HUES48 (cell line): ENCODE results near the gene KLHL1.

Experiments
- H3K27ac ChIP-seq: one replicate; pipeline ENCODE4 v1.7.0; 2013; ENCODE audit warnings: low read depth, low read length, inconsistent platforms
- H3K27me3 ChIP-seq: 2 replicates; pipeline ENCODE4 v1.6.1; 2013; ENCODE audit warnings: mild to moderate bottlenecking, low read length; ENCODE audit not compliant: control insufficient read depth, insufficient read depth
- H3K36me3 ChIP-seq: 2 replicates; pipeline ENCODE4 v1.6.1; 2013; ENCODE audit warnings: low read length; ENCODE audit not compliant: control insufficient read depth, insufficient read depth
- H3K4me1 ChIP-seq: 2 replicates; pipeline ENCODE4 v1.6.1; 2013; ENCODE audit warnings: mild to moderate bottlenecking, low read length; ENCODE audit not compliant: control insufficient read depth, insufficient read depth
- H3K4me3 ChIP-seq: 2 replicates; pipeline ENCODE4 v1.5.1; 2013; ENCODE audit warnings: mild to moderate bottlenecking, low read depth, low read length
- H3K9ac ChIP-seq: 2 replicates; pipeline ENCODE4 v1.6.1; 2013; ENCODE audit warnings: mild to moderate bottlenecking, low read depth, low read length, moderate library complexity
- H3K9me3 ChIP-seq: 2 replicates; pipeline ENCODE4 v1.6.1; 2013; ENCODE audit warnings: low read length; ENCODE audit not compliant: control insufficient read depth, insufficient read depth

KLHL1 gene

DNA sequence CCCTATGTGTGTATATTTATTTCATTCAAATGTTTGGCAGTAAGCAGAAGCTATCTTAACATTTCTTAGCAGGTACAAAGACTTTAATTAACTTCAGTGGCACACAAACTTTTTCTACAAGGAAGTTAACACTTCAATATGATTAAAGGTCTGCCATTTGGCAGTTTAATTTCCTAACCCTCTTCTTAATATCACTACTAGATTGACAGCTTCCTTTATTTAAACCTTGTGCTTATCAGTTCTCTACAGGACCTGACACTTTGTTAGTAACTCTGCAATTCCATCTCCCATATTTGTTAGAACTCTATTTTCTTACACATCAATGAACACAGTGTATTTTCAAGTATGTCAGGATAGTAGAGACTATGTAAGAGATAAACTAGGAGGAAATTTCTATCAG lies 153.0 kb downstream of the KLHL1 start:
- Histone ChIP-seq H3K36me3 (no peaks in the 10 kb centered on the region), H3K4me3 (no peak overlapping the region), H3K9ac (no peak overlapping the region), H3K27ac (no peak overlapping the region), H3K27me3 (no peaks in the 10 kb centered on the region), H3K9me3 (no peaks in the 10 kb centered on the region), H3K4me1 (peaks cover 8% of the 10 kb centered on the region; the same call in 1 of the 2 replicates)

GRCh38 chr13:69951412-69951811 lies 156.8 kb downstream of the KLHL1 start:
- Histone ChIP-seq H3K9me3 (no peaks in the 10 kb centered on the region), H3K4me1 (no peaks in the 10 kb centered on the region), H3K9ac (no peak overlapping the region)

GRCh38 chr13:69950160-69950559 lies 158.1 kb downstream of the KLHL1 start:
- H3K9me3 ChIP-seq = no peaks in the 10 kb centered on the region
- H3K27ac ChIP-seq = no peak overlapping the region
- H3K36me3 ChIP-seq = no peaks in the 10 kb centered on the region
- H3K4me3 ChIP-seq = no peak overlapping the region
- no peaks in the 10 kb centered on the region for H3K4me1 ChIP-seq
- no peak overlapping the region for H3K9ac ChIP-seq
- H3K27me3 ChIP-seq = no peaks in the 10 kb centered on the region

More at GRCh38 chr13:69951412-69951811, 156.8 kb downstream of the KLHL1 start:
- Histone ChIP-seq H3K4me3 (no peak overlapping the region), H3K36me3 (no peaks in the 10 kb centered on the region), H3K27me3 (no peaks in the 10 kb centered on the region), H3K27ac (no peak overlapping the region)

- H3K4me3 ChIP-seq = no peak overlapping the region
- no peaks in the 10 kb centered on the region for H3K36me3 ChIP-seq
- no peaks in the 10 kb centered on the region for H3K9me3 ChIP-seq
- no peak overlapping the region for H3K9ac ChIP-seq
- no peaks in the 10 kb centered on the region for H3K27me3 ChIP-seq
- no peaks in the 10 kb centered on the region for H3K4me1 ChIP-seq
- H3K27ac ChIP-seq = no peak overlapping the region
These were observed 160.2 kb downstream of the KLHL1 start for GRCh38 chr13:69948016-69948415.

DNA sequence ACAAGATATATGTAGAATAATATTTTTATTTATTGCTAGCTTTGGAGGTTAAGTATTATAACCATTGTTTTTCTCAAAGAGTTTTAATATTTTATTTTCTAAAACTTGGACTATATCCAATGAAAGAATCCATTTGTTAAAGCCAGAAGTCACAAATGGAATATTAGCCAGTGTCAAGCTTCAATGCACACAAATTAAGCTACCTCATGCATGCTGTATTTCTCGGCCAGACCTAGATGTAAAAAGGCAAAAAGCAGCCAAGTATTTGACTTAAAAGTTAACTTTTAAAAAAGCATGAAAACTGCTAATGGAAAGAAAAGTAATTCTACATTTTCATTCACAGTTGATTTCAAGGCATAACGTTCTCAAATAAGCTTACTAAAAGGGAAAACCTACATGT lies 160.7 kb downstream of the KLHL1 start:
- no peak overlapping the region for H3K4me3 ChIP-seq

GRCh38 chr13:69946511-69946910 lies 161.7 kb downstream of the KLHL1 start:
- H3K4me3 ChIP-seq = no peak overlapping the region
- no peaks in the 10 kb centered on the region for H3K36me3 ChIP-seq
- no peaks in the 10 kb centered on the region for H3K9me3 ChIP-seq
- H3K27me3 ChIP-seq = no peaks in the 10 kb centered on the region
- no peaks in the 10 kb centered on the region for H3K4me1 ChIP-seq
- H3K27ac ChIP-seq = no peak overlapping the region
- H3K9ac ChIP-seq = no peak overlapping the region

More for the DNA sequence above, 160.7 kb downstream of the KLHL1 start:
- Histone ChIP-seq H3K9ac (no peak overlapping the region), H3K27ac (no peak overlapping the region), H3K27me3 (no peaks in the 10 kb centered on the region), H3K36me3 (no peaks in the 10 kb centered on the region), H3K4me1 (no peaks in the 10 kb centered on the region), H3K9me3 (no peaks in the 10 kb centered on the region)

DNA sequence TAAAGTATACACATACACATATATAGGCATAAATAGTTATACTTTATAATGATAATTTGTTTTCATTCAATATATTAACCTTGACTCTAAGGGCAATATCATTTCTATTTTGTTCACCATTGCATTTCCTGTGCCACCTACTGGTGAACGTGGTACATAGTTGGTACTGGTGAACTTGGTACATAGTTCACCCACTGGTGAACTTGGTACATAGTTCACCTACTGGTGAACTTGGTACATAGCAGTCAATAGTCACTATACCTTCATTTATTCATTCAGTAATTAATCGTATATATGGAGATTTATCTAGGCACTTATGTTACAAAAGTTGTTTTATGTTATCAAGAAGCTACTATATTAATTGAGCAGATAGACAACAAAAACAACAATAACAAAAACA lies 173.2 kb downstream of the KLHL1 start:
- Histone ChIP-seq H3K36me3 (no peaks in the 10 kb centered on the region), H3K27ac (no peak overlapping the region), H3K4me3 (no peak overlapping the region), H3K27me3 (no peaks in the 10 kb centered on the region), H3K9ac (no peak overlapping the region), H3K4me1 (no peaks in the 10 kb centered on the region), H3K9me3 (no peaks in the 10 kb centered on the region)

DNA sequence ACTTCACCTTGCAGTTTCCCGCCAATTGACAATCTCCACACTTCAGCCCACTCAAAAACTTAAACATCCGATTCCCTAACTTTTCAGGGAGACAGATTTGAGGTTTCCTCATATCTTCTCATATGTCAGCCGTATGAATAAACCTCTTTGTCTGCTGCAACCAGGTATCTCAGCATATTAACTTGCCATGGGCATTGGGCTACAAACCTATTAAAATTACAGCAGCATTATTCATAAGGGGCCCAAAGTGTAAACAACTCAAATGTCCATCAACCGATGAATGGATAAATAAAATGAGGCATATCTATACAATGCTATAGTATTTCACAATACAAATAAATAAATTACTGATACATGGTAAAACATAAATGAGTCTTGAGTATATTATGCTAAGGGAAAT lies 180.0 kb downstream of the KLHL1 start:
- no peaks in the 10 kb centered on the region for H3K27me3 ChIP-seq
- no peak overlapping the region for H3K27ac ChIP-seq
- no peak overlapping the region for H3K4me3 ChIP-seq
- H3K9ac ChIP-seq = no peak overlapping the region
- no peaks in the 10 kb centered on the region for H3K36me3 ChIP-seq
- H3K9me3 ChIP-seq = 0 out of 2 replicates have a peak, but pooled peaks cover 2% of the 10 kb centered on the region
- no peaks in the 10 kb centered on the region for H3K4me1 ChIP-seq

- Histone ChIP-seq H3K9ac (no peak overlapping the region), H3K27ac (no peak overlapping the region), H3K36me3 (no peaks in the 10 kb centered on the region), H3K27me3 (no peaks in the 10 kb centered on the region), H3K4me3 (no peak overlapping the region), H3K4me1 (peaks cover 7% of the 10 kb centered on the region; the same call in 1 of the 2 replicates), H3K9me3 (peaks cover 2% of the 10 kb centered on the region; the same call in 1 of the 2 replicates)
These were observed 187.1 kb downstream of the KLHL1 start for GRCh38 chr13:69921156-69921555.

DNA sequence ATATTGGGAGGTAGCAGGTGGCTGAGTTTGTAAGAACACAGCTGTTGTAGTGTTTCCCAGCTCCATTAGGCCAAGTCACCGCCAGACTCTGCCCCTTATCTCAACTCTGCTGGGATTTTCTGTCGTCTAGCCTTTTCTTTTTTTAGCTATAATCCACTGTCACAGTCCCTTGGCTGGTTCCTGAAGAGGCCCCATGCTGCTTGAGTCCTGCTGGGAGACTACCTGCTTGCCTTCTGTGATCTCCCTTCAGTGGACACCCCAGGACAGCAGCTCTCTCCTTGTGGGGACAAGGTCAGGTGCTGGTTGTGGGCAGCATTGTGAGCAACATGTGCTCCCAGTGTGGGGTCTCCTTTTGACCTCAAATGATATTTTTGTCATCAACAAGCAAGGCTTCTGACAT lies 195.6 kb downstream of the KLHL1 start:
- no peaks in the 10 kb centered on the region for H3K4me1 ChIP-seq
- no peak overlapping the region for H3K27ac ChIP-seq
- no peaks in the 10 kb centered on the region; the same call in 1 of the 2 replicates for H3K9me3 ChIP-seq
- no peak overlapping the region for H3K9ac ChIP-seq
- H3K27me3 ChIP-seq = no peaks in the 10 kb centered on the region
- H3K36me3 ChIP-seq = no peaks in the 10 kb centered on the region
- no peak overlapping the region for H3K4me3 ChIP-seq

DNA sequence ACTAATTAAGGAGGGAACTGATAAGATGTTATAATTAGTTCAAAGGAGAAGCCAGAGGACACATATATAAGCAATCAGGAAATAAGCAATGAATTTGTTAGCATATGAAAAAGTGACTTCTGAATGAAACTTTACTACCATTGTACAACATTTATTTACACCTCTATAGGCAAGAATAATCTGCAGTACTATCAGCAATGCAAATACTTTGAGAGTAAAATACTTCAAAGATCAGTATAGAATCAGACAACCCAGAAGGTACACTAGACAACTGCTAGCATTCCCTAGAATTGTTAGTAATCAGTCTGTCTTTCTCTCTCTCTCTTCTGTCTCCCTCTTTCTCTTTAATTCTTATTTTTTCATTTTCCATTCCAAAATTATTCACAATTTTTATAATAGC lies 197.5 kb downstream of the KLHL1 start:
- Histone ChIP-seq H3K9me3 (no peaks in the 10 kb centered on the region), H3K36me3 (no peaks in the 10 kb centered on the region), H3K27me3 (no peaks in the 10 kb centered on the region), H3K9ac (no peak overlapping the region), H3K4me1 (no peaks in the 10 kb centered on the region), H3K4me3 (no peak overlapping the region), H3K27ac (no peak overlapping the region)

DNA sequence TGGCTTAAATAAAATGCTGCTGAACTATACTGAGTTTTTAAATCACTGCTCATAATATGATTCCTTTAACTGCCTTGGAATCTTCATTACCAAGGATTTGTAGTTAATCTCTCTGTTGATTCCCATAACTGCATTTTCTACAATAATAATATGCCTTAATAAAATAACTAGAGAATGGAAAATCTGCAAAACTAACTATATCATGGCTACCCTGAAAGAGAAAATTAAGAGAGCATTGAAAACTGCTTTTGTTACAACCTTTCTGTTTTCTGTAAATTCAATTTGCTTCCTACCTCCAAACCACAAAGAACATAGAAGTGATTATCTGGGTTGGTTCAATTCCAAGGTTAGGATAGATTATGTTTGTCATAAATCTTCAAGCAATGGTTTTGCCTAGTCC lies 203.5 kb downstream of the KLHL1 start:
- H3K27ac ChIP-seq = no peak overlapping the region
- no peak overlapping the region for H3K9ac ChIP-seq
- no peaks in the 10 kb centered on the region for H3K9me3 ChIP-seq
- no peaks in the 10 kb centered on the region for H3K4me1 ChIP-seq
- no peak overlapping the region for H3K4me3 ChIP-seq
- no peaks in the 10 kb centered on the region for H3K27me3 ChIP-seq
- no peaks in the 10 kb centered on the region for H3K36me3 ChIP-seq
